ENCODE data around the gene RASAL2.

- TF ChIP-seq, protein P1, sequence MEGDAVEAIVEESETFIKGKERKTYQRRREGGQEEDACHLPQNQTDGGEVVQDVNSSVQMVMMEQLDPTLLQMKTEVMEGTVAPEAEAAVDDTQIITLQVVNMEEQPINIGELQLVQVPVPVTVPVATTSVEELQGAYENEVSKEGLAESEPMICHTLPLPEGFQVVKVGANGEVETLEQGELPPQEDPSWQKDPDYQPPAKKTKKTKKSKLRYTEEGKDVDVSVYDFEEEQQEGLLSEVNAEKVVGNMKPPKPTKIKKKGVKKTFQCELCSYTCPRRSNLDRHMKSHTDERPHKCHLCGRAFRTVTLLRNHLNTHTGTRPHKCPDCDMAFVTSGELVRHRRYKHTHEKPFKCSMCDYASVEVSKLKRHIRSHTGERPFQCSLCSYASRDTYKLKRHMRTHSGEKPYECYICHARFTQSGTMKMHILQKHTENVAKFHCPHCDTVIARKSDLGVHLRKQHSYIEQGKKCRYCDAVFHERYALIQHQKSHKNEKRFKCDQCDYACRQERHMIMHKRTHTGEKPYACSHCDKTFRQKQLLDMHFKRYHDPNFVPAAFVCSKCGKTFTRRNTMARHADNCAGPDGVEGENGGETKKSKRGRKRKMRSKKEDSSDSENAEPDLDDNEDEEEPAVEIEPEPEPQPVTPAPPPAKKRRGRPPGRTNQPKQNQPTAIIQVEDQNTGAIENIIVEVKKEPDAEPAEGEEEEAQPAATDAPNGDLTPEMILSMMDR (conservative IDR thresholded peaks at IDR 0.05 in 1 of 2, IDR thresholded peaks at IDR 0.05 in 1 of 2; ENCODE audit: low read depth in 1 of 2, low read length in 2 of 2) = no peak
- TF ChIP-seq EZH2 (IDR thresholded peaks at IDR 0.05; ENCODE audit: low read length, missing control alignments) = no peak
These were observed 102.7 kb downstream of the RASAL2 start for GRCh38 chr1:178196631-178197030.
